LoVo (cell line): Measurements from ENCODE around the gene SULT1A3.
"Not testable (repeated sequence)": the region's sequence is repeated elsewhere in the genome, so short reads cannot be mapped to it uniquely, and the experiment has no call there.

Source experiments
- DNase-seq: peaks from one replicate; pipeline ENCODE4 v3.0.0-alpha.2; 2016; ENCODE audit warnings: low spot score

The SULT1A3 gene

DNA sequence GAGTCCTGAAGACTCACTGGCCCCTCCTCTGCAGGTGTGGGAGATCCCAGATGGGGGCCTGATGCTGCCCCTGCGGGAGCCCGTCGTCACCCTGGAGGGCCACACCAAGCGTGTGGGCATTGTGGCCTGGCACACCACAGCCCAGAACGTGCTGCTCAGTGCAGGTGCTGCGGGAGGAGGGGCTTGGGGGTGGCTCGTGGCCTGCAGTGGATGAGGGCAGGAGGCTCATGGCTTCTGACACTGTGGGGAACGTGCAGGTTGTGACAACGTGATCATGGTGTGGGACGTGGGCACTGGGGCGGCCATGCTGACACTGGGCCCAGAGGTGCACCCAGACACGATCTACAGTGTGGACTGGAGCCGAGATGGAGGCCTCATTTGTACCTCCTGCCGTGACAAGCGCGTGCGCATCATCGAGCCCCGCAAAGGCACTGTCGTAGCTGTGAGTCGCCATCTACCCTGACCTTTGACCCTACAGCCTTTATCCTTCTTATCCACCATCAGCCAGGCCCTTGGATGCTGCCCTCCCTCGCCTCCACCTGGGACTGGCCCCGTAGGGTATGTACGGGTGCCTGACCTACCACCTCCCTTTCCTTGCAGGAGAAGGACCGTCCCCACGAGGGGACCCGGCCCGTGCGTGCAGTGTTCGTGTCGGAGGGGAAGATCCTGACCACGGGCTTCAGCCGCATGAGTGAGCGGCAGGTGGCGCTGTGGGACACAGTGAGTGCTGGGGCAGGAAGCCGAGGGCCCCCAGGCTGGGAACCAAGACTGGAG lies 12.1 kb upstream of the SULT1A3 start:
- DNase-seq: no peak

DNA sequence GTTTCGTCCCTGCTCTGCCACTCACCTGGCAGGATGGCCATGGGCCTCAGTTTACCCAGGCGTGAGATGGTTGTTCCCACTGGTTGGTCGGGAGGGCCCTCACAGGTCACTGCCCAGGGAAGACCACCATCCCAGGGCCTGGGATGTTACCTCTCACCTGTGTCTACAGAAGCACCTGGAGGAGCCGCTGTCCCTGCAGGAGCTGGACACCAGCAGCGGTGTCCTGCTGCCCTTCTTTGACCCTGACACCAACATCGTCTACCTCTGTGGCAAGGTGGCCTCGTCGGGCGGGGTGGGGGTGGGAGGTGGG lies 11.5 kb upstream of the SULT1A3 start:
- no peak for DNase-seq

DNA sequence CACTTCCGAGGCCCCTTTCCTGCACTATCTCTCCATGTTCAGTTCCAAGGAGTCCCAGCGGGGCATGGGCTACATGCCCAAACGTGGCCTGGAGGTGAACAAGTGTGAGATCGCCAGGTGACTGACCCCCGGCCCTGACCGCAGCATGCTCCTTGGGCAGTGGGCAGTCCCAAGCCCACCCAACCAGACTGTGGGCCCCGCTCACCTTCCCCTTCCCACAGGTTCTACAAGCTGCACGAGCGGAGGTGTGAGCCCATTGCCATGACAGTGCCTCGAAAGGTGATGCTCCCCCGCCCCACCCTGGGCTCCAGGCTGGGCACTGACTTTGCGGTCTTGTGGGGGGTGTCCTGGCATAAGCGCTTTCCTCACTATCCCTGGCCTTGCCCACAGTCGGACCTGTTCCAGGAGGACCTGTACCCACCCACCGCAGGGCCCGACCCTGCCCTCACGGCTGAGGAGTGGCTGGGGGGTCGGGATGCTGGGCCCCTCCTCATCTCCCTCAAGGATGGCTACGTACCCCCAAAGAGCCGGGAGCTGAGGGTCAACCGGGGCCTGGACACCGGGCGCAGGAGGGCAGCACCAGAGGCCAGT lies 11.0 kb upstream of the SULT1A3 start:
- no peak for DNase-seq

DNA sequence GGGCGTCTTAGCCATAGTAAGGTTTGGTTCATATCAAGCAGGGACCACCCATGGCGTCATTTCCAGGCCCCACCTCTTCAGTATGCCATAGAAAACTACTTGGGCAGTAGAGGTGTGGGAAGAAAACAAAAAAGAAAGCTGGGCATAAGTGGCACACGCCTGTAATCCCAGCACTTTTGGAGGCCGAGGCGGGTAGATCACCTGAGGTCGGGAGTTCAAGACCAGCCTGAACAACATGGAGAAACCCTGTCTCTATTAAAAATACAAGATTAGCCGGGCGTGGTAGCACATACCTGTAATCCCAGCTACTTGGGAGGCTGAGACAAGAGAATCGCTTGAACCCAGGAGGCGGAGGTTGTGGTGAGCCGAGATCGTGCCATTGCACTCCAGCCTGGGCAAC lies 7.9 kb upstream of the SULT1A3 start:
- DNase-seq: not testable (repeated sequence)

DNA sequence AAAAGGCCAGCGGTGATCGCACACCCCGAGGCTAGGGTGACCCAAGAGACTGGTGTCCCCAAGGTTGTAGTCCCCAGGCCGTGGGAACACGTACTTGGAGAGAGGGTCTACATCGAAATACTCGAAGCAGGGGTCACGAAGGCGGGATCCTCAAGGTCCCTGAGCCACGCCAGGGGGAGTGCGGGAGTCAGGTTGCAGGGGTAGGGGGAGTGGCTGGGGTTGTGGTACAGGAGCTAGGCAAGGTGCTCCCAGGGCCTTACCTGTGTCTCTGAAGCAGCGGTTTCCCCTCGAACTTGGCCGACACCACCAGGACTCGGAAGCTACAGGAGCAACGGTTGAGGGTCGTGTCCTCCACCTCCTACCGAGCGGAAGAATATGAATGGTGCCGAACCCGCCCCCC lies 6.0 kb upstream of the SULT1A3 start:
- not testable (repeated sequence) for DNase-seq

DNA sequence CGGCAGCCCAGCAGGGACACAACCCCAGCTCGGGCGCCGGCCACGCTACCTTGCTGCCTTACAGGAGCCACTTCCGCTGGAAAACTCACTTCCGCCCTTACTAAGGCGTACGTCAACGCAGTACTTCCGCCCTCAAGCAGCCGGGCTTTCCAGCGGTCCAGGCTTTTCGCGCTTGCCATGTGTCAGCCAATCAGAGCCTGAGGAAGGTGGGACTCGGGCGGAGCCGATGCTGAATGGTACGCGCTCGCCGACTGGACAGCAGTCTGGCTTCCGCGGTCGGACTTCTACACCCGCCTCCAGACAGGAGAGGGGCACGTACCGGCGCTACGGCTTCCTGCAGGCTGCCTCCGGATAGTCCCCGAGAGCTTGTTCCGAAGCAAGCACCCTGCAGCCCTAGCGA lies 5.4 kb upstream of the SULT1A3 start, which contains the start of the genes BOLA2B and SLX1A:
Gene BOLA2B (minus strand): TSS at position 52 of the 400 bp plus-strand sequence. CDS start 71 bp downstream, outside the sequence.
Gene SLX1A (plus strand): TSS at position 261 of the 400 bp plus-strand sequence. CDS start 210 bp downstream, outside the sequence.
- DNase-seq: not testable (repeated sequence)

DNA sequence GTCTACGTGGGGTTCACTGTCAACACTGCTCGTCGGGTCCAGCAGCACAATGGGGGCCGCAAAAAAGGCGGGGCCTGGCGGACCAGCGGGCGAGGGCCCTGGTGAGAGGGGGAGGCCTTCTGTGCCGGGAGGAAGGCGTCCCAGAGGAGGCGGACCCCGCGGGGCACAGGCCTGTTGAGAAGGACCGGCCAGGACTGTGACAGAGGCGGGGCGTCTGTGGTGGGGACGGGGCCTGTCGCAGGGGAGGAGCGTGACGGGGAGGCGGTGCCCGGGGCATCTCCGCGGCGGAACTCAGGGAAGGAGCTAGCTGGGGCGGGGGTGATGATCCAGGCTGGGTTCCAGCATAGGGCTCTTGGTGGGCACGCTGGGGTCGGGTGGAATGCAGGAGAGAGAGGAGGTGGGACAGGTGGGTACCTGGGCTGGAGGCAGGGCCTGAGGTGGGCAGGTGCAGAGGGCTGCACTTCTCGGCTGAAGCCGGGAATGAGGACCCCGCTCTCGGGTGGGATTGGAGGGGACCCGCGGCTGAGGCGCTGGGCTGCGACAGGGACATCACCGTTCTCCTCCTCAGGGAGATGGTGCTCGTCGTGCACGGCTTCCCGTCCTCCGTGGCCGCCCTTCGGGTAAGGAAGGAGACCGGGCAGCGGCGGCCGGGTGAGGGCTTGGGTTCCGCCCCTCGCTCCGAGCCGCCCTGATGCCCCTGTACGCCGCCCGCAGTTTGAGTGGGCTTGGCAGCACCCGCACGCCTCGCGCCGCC lies 4.7 kb upstream of the SULT1A3 start:
- DNase-seq: not testable (repeated sequence)

DNA sequence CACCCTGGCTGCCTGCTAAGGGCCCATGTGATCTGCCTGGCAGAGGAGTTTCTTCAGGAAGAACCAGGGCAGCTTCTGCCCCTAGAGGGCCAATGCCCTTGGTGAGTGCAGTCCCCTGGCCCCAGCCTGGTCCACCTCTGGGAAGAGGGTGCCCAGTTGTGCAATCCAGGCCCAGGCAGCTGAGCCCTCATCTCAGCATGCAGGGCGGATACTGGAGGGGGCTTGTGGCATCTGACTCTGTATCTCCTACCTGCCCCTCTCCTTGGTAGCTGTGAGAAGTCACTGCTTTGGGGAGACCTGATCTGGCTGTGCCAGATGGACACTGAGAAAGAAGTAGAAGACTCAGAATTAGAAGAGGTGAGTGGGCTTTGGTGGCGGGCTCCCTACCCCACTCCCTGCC lies 2.1 kb upstream of the SULT1A3 start:
- not testable (repeated sequence) for DNase-seq

DNA sequence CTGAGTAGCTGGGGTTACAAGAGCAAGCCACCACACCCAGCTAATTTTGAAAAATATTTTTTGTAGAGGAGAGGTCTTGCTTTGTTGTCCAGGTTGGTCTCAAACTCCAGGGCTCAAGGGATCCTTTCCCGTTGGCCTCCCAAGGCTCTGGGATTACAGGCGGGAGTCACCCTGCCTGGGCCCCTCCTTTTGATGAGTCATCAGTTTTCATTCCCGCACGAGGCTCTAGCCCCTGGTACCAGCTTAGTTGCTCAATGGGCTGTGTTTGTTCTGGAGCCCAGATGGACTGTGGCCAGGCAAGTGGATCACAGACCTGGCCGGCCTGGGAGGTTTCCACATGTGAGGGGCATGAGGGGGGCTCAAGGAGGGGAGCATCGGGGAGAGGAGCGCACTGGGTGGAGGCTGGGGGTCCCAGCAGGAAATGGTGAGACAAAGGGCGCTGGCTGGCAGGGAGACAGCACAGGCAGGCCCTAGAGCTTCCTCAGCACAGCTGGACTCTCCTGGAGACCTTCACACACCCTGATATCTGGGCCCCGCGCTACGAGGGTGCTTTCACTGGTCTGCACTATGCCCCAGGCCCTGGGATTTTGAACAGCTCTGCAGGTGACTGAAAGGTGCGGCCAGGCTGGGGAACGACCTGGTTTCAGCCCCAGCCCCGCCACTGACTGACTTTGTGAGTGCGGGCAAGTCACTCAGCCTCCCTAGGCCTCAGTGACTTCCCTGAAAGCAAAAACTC lies 721 bp downstream of the SULT1A3 start:
- not testable (repeated sequence) for DNase-seq

DNA sequence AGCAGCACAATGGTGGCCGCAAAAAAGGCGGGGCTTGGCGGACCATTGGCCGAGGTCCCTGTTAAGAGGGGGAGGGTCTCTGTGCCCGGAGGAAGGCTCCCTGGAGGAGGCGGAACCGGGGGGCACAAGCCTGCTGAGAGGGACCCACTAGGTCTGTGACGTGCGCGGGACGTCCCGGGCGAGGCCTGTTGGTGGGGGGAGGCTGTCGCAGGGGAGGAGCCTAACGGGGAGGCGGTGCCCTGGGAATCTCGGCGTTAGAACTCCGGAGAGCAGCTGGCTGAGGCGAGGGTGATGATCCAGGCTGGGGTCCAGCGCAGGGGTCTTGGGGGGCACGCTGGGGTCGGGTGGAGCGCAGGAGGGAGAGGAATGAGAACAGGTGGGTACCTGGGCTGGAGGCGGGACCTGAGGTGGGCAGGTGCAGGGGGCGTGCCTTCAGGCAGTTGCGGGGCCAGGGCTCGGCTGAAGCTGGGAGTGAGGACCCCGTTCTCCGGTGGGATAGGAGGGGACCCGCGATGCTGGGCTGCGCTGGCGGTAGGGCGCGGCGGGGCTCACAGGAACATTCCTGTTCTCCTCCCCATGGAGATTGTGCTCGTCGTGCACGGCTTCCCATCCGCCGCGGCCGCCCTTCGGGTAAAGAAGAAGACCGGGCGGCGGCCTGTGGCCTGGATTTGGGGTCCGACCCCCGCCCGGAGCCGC lies 6.6 kb downstream of the SULT1A3 start:
- not testable (repeated sequence) for DNase-seq

DNA sequence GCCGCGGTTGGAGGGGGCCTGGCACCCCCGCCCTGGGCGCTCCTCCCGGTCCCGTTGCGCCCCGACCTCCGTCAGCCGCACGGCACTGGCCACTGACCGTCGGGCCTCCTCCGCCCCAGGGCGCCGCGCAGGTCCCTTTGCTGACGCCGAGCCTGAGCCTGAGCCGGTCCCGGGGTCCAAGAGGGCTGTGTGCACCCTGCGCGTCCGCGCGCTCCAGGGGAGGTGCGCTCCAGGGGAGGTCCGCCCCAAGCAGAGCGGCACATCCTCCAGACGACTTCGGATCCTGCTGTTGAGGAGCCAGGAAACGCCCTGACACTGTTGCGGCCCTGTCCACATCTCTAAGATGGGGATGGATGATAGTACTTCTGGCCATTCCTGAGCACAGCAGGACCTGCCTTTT lies 7.2 kb downstream of the SULT1A3 start:
- DNase-seq: not testable (repeated sequence)

DNA sequence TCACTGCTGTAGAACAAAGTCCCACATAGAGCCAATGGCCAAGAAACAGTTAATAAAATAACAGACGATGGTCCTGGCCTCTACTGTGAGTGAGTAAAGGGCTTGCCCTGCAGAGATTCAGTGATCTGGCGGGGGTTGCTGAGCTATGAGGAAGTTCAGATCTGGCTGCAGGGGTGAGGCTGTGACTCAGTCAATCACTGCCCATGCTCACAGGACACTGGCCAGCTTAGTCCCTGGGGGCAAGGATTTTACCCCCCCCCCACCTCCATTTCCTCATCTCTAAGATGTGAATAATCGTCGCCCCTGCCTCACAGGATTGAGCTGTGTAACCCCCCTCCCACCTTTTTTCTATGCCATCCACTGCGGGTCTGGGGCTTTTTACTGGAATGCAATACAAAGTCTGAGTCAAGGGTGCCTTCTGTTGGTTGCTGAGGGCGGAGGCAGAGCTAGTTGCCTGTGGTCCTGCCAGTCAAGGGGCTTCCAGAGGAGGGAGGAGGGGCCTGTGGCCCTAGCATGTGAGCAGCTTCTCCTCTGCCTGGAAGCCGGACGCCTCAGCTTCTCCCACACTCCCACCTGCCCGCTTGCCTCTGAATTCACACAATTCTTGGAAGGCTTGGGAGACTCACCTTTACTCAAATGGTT lies 8.1 kb downstream of the SULT1A3 start:
- not testable (repeated sequence) for DNase-seq

DNA sequence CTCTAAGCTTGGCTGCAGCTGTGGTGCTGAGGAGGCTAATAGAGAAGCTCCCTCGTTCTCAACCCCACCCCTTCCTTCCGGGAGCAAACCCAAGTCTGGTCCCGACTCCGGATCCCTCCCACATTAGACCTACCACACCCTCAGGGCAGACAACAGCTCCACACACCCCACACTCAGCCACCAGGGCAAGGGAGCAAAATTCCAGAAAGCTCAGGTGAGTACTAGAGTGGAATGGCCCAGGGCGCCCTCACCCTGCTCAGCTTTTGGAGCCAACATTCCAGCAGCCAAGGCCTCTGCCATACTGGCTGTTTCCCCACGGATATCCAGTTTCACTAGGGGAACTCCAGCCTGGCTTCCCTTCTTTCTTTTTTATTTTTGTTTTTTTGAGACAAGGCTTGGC lies 10.0 kb downstream of the SULT1A3 start:
- DNase-seq: not testable (repeated sequence)

DNA sequence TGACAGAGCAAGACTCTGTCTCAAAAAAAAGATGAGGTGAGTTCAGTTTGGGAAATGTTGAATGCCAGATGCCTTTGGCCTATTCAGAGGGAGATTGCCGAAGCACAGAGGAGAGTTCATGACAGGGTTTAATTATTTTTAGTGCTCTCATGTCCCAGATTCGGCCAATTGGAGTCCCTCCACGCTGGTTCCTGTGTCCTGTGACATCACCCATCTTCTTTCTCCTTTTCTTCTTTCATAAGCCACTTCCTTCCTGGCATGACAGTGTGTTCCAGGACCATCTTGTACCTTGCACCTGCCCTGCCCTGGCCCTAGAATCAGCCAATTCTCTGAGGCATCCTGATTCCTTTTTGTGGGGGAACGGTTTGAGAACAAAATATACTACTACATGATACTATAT lies 12.4 kb downstream of the SULT1A3 start:
- not testable (repeated sequence) for DNase-seq

DNA sequence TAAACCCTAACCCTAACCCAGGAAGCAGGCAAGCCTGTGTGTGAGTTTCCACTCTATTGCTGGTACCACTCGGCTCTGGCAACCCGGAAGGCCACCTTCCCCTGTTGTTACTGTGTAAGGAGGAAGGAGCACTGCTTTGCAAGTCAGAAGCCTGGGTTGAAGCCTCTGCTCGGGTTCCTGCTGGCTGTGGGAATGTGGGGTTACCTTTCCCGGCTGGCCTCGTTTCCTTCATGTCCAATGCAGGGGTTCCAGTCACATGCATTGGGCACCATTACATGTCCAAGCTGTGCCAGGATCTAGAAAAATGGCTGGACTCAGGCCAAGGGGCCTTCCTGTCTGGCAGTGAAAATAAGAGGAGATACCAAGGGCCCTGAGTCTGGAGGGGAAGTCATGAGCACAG lies 18.0 kb downstream of the SULT1A3 start:
- DNase-seq: not testable (repeated sequence)

DNA sequence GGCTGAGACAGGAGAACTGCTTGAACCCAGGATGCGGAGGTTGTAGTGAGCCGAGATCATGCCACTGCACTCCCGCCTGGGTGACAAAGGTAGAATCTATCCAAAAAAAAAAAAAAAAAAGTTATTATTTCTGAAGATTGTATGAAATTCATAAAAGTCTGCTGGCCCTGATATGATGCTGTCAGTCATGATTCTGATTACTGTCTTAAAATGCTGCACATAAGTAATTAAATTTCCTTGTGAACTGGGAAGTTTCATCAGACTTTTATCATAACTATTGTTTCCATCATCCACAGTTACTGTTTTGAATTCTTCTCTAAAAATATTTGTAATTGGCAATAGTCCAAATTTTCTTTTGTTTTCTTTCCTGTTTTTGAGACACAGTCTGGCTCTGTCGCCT lies 49.3 kb downstream of the SULT1A3 start, which contains the start of gene NPIPB13:
Gene NPIPB13 (minus strand): TSS at position 101 of the 400 bp plus-strand sequence. CDS start 2,906 bp downstream, outside the sequence.
- not testable (repeated sequence) for DNase-seq
